PC-9 (cell line): Measurements from ENCODE around the gene AP3B1. TPM values are rescaled to one million over a fixed set of nuclear protein-coding genes. Genes with fewer than 3 reads are reported as not detected.

ENCODE experiments used
- BruUV-seq: library from RNA; stranded (reverse); fragments of 400-500 nt; replicated peaks from 2 replicates; lab custom pipeline; 2021; lab: Mats Ljungman, UMichigan
- CTCF ChIA-PET: fragments of 300-600 bp; sonication (Branson Sonifier 250); formaldehyde crosslinking; loops from one replicate; lab custom pipeline; 2022; ENCODE audit warnings: antibody characterized with exemption; lab: Charles Lee
- POLR2A ChIA-PET: fragments of 300-600 bp; sonication (Branson Sonifier 250); formaldehyde crosslinking; loops from one replicate; lab custom pipeline; 2022; ENCODE audit warnings: antibody characterized with exemption; ENCODE audit not compliant: unreplicated experiment; lab: Charles Lee
- DNase-seq, 2 experiments: peaks; one replicate each; pipeline versions ENCODE4 v3.0.0 to v3.0.0-alpha.2; 2015 to 2022; ENCODE audit warnings: mixed read lengths in 1 of 2
- H2AFZ ChIP-seq: fragments of 200-600 bp; sonication (generic); 2 replicates; pipeline ENCODE4 v1.8.1; 2017; ENCODE audit warnings: antibody characterized with exemption
- H3F3A ChIP-seq: fragments of 200-600 bp; sonication (generic); 2 replicates; pipeline ENCODE4 v1.8.1; 2017; ENCODE audit warnings: antibody characterized with exemption, mild to moderate bottlenecking, low read depth; ENCODE audit not compliant: insufficient read depth
- H3K27ac ChIP-seq: fragments of 200-600 bp; sonication (generic); 2 replicates; pipeline ENCODE4 v1.6.1; 2016; ENCODE audit warnings: mixed run types
- H3K27me3 ChIP-seq: fragments of 200-600 bp; sonication (generic); 2 replicates; pipeline ENCODE4 v1.6.1; 2016; ENCODE audit warnings: low read depth, mixed run types; ENCODE audit not compliant: insufficient read depth
- H3K36me3 ChIP-seq: fragments of 200-600 bp; sonication (generic); 2 replicates; pipeline ENCODE4 v1.6.1; 2016; ENCODE audit warnings: low read depth, mixed run types
- H3K4me1 ChIP-seq: fragments of 200-600 bp; sonication (generic); replicated peaks from 2 replicates; pipeline ENCODE4 v1.6.1; 2016; ENCODE audit warnings: mixed run types; ENCODE audit not compliant: insufficient read depth
- H3K4me2 ChIP-seq: fragments of 200-600 bp; sonication (generic); 2 replicates; pipeline ENCODE4 v1.6.1; 2017; ENCODE audit warnings: mixed run types
- H3K4me3 ChIP-seq: fragments of 200-600 bp; sonication (generic); 2 replicates; pipeline ENCODE4 v1.6.1; 2016; ENCODE audit warnings: mixed run types
- H3K79me2 ChIP-seq: fragments of 200-600 bp; sonication (generic); 2 replicates; pipeline ENCODE4 v1.6.1; 2017; ENCODE audit warnings: low read depth, mixed run types
- H3K9me2 ChIP-seq: fragments of 200-600 bp; sonication (generic); 2 replicates; pipeline ENCODE4 v1.8.1; 2017; ENCODE audit warnings: mild to moderate bottlenecking; ENCODE audit not compliant: insufficient read depth
- H3K9me3 ChIP-seq: fragments of 200-600 bp; sonication (generic); 2 replicates; pipeline ENCODE4 v1.8.1; 2016; ENCODE audit warnings: low read depth; ENCODE audit not compliant: insufficient read depth
- H4K20me1 ChIP-seq: fragments of 200-600 bp; sonication (generic); 2 replicates; pipeline ENCODE4 v1.8.1; 2017; ENCODE audit not compliant: insufficient read depth
- EZH2 ChIP-seq: fragments of 200-600 bp; sonication (generic); IDR thresholded peaks from 2 replicates; pipeline ENCODE4 v1.8.0; 2017; ENCODE audit warnings: antibody characterized with exemption, low read depth
- intact Hi-C: fragments of 100-400 bp; cut with micrococcal nuclease; formaldehyde crosslinking; loops from one replicate; pipeline ENCODE4 v1.10.0; 2022; ENCODE audit not compliant: unreplicated experiment
- total RNA-seq: library from RNA; stranded (reverse); gene quantifications from 2 replicates; pipeline ENCODE4 v1.2.3, GENCODE V29; 2021
- TF ChIP-seq, protein P1 (sequence below): fragments of 200-600 bp; sonication (generic); conservative IDR thresholded peaks from 2 replicates; pipeline ENCODE4 v1.6.1; 2017; ENCODE audit warnings: mixed run types, antibody characterized with exemption, mild to moderate bottlenecking, moderate library complexity

Gene AP3B1
- total RNA-seq, 1 experiment from 2014 or later, result 44.0 TPM

- intact Hi-C loops, result loop anchor here (10.0 kb wide), 1 partner anchor 359 kb away; no protein-coding TSS in a partner anchor
- no peaks in the 10 kb centered on the region for H3K4me1 ChIP-seq
- H3K36me3 ChIP-seq, result 0 out of 2 replicates have a peak, but pooled peaks cover 3% of the 10 kb centered on the region
- no peak overlapping the region for H2AFZ ChIP-seq
- no peak overlapping the region for H3K4me2 ChIP-seq
- H3K9me3 ChIP-seq, result no peaks in the 10 kb centered on the region
- POLR2A ChIA-PET, result no interaction called here
- no peaks in the 10 kb centered on the region for H3K79me2 ChIP-seq
- no peaks in the 10 kb centered on the region for H3K27me3 ChIP-seq
- CTCF ChIA-PET, result no interaction called here
- BruUV-seq, result no TSS peak
- no peak overlapping the region for H3K27ac ChIP-seq
- H3K9me2 ChIP-seq, result no peaks in the 10 kb centered on the region
- TF ChIP-seq, protein P1, sequence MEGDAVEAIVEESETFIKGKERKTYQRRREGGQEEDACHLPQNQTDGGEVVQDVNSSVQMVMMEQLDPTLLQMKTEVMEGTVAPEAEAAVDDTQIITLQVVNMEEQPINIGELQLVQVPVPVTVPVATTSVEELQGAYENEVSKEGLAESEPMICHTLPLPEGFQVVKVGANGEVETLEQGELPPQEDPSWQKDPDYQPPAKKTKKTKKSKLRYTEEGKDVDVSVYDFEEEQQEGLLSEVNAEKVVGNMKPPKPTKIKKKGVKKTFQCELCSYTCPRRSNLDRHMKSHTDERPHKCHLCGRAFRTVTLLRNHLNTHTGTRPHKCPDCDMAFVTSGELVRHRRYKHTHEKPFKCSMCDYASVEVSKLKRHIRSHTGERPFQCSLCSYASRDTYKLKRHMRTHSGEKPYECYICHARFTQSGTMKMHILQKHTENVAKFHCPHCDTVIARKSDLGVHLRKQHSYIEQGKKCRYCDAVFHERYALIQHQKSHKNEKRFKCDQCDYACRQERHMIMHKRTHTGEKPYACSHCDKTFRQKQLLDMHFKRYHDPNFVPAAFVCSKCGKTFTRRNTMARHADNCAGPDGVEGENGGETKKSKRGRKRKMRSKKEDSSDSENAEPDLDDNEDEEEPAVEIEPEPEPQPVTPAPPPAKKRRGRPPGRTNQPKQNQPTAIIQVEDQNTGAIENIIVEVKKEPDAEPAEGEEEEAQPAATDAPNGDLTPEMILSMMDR, result no peak
- no peak for TF ChIP-seq EZH2
- no peak for DNase-seq
- H3K4me3 ChIP-seq, result no peak overlapping the region
- no peaks in the 10 kb centered on the region for H4K20me1 ChIP-seq
- no peaks in the 10 kb centered on the region for H3F3A ChIP-seq
Observed at GRCh38 chr5:78003450-78003849, 291.0 kb downstream of the AP3B1 start.

- H3K27ac ChIP-seq, result no peak overlapping the region
- no peak overlapping the region for H3K4me3 ChIP-seq
- no peak overlapping the region for H2AFZ ChIP-seq
- DNase-seq, result no peak
- no peak overlapping the region for H3K4me2 ChIP-seq
- H3K36me3 ChIP-seq, result 0 out of 2 replicates have a peak, but pooled peaks cover 3% of the 10 kb centered on the region
- POLR2A ChIA-PET, result no interaction called here
- no peaks in the 10 kb centered on the region for H3K9me2 ChIP-seq
- H3F3A ChIP-seq, result no peaks in the 10 kb centered on the region
- CTCF ChIA-PET, result no interaction called here
- H3K27me3 ChIP-seq, result no peaks in the 10 kb centered on the region
- H3K79me2 ChIP-seq, result no peaks in the 10 kb centered on the region
- H3K4me1 ChIP-seq, result no peaks in the 10 kb centered on the region
- BruUV-seq, result no TSS peak
- no peaks in the 10 kb centered on the region for H3K9me3 ChIP-seq
- intact Hi-C loops, result loop anchor here (10.0 kb wide), 1 partner anchor 358 kb away; no protein-coding TSS in a partner anchor
- no peaks in the 10 kb centered on the region for H4K20me1 ChIP-seq
- TF ChIP-seq EZH2, result no peak
- TF ChIP-seq, protein P1, result no peak
Observed at GRCh38 chr5:78002690-78003089, 291.8 kb downstream of the AP3B1 start.

- Histone ChIP-seq H3K79me2 (no peaks in the 10 kb centered on the region), H4K20me1 (no peaks in the 10 kb centered on the region), H3K4me2 (no peak overlapping the region), H3K36me3 (0 out of 2 replicates have a peak, but pooled peaks cover 3% of the 10 kb centered on the region), H3K9me2 (no peaks in the 10 kb centered on the region), H3K27me3 (no peaks in the 10 kb centered on the region), H3K9me3 (no peaks in the 10 kb centered on the region), H3K4me1 (no peaks in the 10 kb centered on the region), H3K27ac (no peak overlapping the region), H3K4me3 (no peak overlapping the region), H2AFZ (no peak overlapping the region), H3F3A (no peaks in the 10 kb centered on the region)
- TF ChIP-seq EZH2, result no peak
- TF ChIP-seq, protein P1, result no peak
- no peak for DNase-seq
- BruUV-seq, result no TSS peak
- POLR2A ChIA-PET, result no interaction called here
- intact Hi-C loops, result loop anchor here (10.0 kb wide), 1 partner anchor 356 kb away; no protein-coding TSS in a partner anchor
- CTCF ChIA-PET, result interaction anchor here (0.6 kb wide), 2 partner anchors 345 to 1008 kb away, joined by 4 to 7 read pairs; no protein-coding TSS in a partner anchor
Observed at GRCh38 chr5:78001197-78001596, 293.3 kb downstream of the AP3B1 start.
